ENCODE measurements around the gene MNT. TPM values are rescaled to one million over a fixed set of nuclear protein-coding genes. Genes with fewer than 3 reads are reported as not detected.
A peak's percentile ranks its signal among the peaks of the same experiment; 100 is the strongest.

The MNT gene
- total and polyA plus RNA-seq, 4 donors, result 10.2 to 47.0 (median 14.8) TPM

- no peak for DNase-seq
- Histone ChIP-seq H3K36me3 (ENCODE audit: control insufficient read depth in 4 of 4, insufficient read depth in 4 of 4, low read length in 4 of 4) (peaks cover 4 to 26% (median 17%) of the 10 kb centered on the region in 4 donors), H3K4me1 (ENCODE audit: control insufficient read depth in 5 of 5, insufficient read depth in 5 of 5, low read length in 5 of 5) (peaks cover 0 to 7% (median 0%) of the 10 kb centered on the region in 5 donors), H3K27ac (ENCODE audit: low read depth in 1 of 2, low read length in 1 of 2) (no peak overlapping the region), H3K9ac (ENCODE audit: insufficient read depth in 1 of 2, low read length in 2 of 2) (no peak overlapping the region), H3K4me3 (no peak overlapping the region), H3K9me3 (ENCODE audit: control insufficient read depth in 4 of 4, insufficient read depth in 3 of 4, low read length in 3 of 4) (no peaks in the 10 kb centered on the region), H3K27me3 (ENCODE audit: control insufficient read depth in 3 of 3, insufficient read depth in 3 of 3, low read length in 2 of 3) (no peaks in the 10 kb centered on the region)
- ATAC-seq (ENCODE audit: insufficient read depth, low FRiP score), result no peak
- TF ChIP-seq CTCF (IDR thresholded peaks at IDR 0.05; ENCODE audit: control extremely low read depth, extremely low read depth), result no peak
- WGBS, 2 donors, result 91% methylated on average over 9 of the region's 9 CpGs
Measured at GRCh38 chr17:2415081-2415480, 14.2 kb upstream of the MNT start.

GRCh38 chr17:2414446-2415064 lies 13.7 kb upstream of the MNT start:
- H3K27ac ChIP-seq (ENCODE audit: low read depth in 1 of 2, low read length in 1 of 2), result no peak overlapping the region
- peaks cover 0 to 7% (median 0%) of the 10 kb centered on the region in 5 donors for H3K4me1 ChIP-seq (ENCODE audit: control insufficient read depth in 5 of 5, insufficient read depth in 5 of 5, low read length in 5 of 5)
- H3K9me3 ChIP-seq (ENCODE audit: control insufficient read depth in 4 of 4, insufficient read depth in 3 of 4, low read length in 3 of 4), result no peaks in the 10 kb centered on the region
- no peaks in the 10 kb centered on the region for H3K27me3 ChIP-seq (ENCODE audit: control insufficient read depth in 3 of 3, insufficient read depth in 3 of 3, low read length in 2 of 3)
- no peak overlapping the region for H3K4me3 ChIP-seq
- WGBS, 2 donors, result 95% methylated on average over 22 of the region's 22 CpGs
- no peak for TF ChIP-seq CTCF (IDR thresholded peaks at IDR 0.05; ENCODE audit: control extremely low read depth, extremely low read depth)
- no peak for DNase-seq
- ATAC-seq (ENCODE audit: insufficient read depth, low FRiP score), result no peak
- no peak overlapping the region for H3K9ac ChIP-seq (ENCODE audit: insufficient read depth in 1 of 2, low read length in 2 of 2)
- H3K36me3 ChIP-seq (ENCODE audit: control insufficient read depth in 4 of 4, insufficient read depth in 4 of 4, low read length in 4 of 4), result peaks cover 2 to 21% (median 12%) of the 10 kb centered on the region in 4 donors

GRCh38 chr17:2412561-2413021 lies 11.7 kb upstream of the MNT start:
- WGBS, 2 donors, result 72 to 77% methylated on average over 2 of the region's 2 CpGs
- DNase-seq (no peak), ATAC-seq (ENCODE audit: insufficient read depth, low FRiP score) (no peak)
- Histone ChIP-seq H3K9me3 (ENCODE audit: control insufficient read depth in 4 of 4, insufficient read depth in 3 of 4, low read length in 3 of 4) (no peaks in the 10 kb centered on the region), H3K36me3 (ENCODE audit: control insufficient read depth in 4 of 4, insufficient read depth in 4 of 4, low read length in 4 of 4) (peaks cover 0 to 15% (median 6%) of the 10 kb centered on the region in 4 donors), H3K4me3 (no peak overlapping the region), H3K27ac (ENCODE audit: low read depth in 1 of 2, low read length in 1 of 2) (peak overlapping the region in 1 of 2 donors; percentile 55), H3K4me1 (ENCODE audit: control insufficient read depth in 5 of 5, insufficient read depth in 5 of 5, low read length in 5 of 5) (peaks cover 0 to 3% (median 0%) of the 10 kb centered on the region in 5 donors), H3K27me3 (ENCODE audit: control insufficient read depth in 3 of 3, insufficient read depth in 3 of 3, low read length in 2 of 3) (no peaks in the 10 kb centered on the region), H3K9ac (ENCODE audit: insufficient read depth in 1 of 2, low read length in 2 of 2) (no peak overlapping the region)
- TF ChIP-seq CTCF (IDR thresholded peaks at IDR 0.05; ENCODE audit: control extremely low read depth, extremely low read depth), result no peak

Measured in lung (tissue), 12 donors.